AG20443 (cell line): ENCODE data around the gene WDPCP.
"Not testable (repeated sequence)": the region's sequence is repeated elsewhere in the genome, so short reads cannot be mapped to it uniquely, and the experiment has no call there.

Experiments
- DNase-seq: peaks from one replicate; pipeline ENCODE4 v3.0.0; 2012; ENCODE audit warnings: low spot score, mixed read lengths

WDPCP gene

DNA sequence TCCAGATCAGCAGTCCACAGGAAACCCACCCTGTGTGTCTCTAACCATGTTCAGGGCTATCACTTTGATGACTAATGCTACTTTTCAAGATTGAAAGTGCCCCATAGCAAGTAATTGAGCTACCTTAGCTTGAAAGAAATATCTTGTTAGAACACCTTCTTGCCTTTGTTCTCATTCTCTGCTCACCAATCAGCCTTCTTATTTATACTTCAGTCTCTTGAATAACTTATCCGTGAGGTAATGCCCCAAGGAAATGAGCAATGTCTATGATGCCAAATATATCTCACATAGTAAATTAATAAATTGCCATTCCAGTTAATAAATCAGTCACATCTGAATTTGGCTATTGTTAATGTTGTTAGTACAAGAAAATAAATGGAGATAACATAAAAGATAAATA lies 141.6 kb downstream of the WDPCP start:
- DNase-seq, result no peak

DNA sequence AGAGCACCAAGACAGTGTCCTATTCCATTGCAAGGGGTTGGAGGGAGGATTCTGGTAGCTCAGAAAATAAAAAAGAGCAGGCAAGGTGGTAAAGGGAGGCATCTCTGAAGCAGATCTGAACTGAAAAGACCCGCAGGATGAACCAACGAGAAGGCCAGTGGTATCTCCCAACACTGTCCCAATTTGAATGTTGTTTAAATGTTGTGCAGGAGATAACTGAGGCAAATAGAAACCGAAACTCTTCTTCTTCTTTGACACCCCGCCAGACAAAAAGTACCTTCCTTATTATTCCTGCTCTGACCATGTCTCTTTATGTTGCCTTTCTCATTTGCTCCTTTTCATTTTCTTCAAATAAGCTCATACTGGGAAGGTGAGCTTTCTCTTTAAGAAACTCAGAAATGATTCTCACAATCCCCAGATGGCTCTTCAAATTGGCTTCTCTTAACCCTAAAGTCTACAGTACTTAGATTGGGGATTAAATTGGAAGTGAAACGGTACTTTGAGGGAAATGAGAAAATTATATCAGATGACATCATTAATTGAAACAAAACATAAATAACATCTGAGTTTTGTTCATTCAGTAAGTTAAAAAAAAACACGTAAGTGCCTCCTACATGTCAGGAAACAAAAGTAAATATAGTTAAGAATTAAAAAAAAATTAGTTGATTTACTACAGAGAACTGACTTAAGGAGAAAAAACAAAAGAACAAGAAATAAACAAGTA lies 143.6 kb downstream of the WDPCP start:
- no peak for DNase-seq

DNA sequence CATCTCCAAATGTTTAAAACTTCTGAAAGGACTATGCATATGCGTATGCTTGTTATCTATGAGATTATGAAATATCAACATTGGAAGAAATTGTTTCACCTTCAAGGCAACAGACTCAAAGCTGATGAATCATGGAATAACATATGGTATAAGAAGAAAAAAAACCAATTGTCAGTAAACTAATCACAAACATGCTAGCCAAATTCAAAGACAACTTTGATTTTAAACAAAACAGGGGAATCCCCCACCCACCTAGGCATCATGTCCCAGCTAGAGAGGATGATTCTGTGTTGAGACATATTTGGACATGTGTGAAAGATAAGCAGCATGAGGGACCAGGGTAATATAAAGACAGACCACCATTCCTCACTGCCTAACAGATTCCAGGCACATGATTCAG lies 147.7 kb downstream of the WDPCP start:
- no peak for DNase-seq

DNA sequence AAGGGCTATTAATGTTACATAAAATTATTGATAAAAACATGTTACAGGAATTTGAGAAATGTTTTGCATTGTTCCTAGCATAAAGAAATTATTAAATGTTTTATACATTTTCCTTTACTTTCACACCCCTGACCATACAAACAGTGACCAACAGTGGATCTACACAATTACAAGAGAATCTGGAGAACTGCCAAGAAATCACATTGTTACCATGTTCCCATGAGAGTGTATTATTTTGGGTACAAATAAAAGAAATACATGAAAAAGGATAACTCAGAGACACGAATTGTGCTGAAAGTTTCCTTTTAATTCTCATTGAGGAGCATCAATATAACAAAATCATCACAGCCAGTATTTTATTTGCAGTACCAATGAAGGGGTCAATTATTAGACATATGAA lies 150.1 kb downstream of the WDPCP start:
- no peak for DNase-seq

DNA sequence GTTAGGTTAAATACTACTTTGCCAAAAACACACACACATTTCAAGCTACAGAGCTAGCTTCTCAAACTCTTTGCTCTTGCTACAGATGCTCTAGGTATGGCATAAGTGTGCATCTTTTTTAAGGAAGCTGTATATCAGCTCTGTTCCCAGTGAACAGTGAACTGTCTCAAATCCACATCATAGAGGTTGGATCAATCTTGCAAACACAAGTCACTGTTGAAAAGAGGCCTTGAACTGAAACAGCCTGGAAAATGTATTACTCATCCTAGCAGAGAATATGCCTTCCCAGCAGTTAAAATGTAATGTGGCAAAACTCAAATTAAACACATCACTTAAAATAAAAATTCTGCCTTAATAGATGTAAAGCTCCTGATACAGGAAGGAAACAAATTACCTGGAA lies 151.8 kb downstream of the WDPCP start:
- no peak for DNase-seq

DNA sequence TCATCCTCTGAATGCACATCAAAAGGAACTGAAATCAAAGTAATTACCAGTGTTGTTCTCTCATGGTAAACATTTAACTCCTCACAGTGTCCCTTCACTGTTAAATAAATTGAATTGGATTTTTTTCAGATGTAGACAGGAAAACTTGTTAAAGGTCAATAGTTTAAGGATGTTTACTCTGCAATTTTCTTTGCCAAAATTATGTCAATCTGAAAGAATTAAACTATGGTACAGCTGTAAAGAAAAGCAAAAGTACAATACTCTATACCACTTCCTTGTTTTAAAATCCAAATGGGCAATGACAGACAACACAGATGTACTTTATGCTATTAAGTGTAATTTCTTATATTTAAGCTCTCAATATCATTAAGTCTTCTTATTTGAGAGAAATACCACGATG lies 153.2 kb downstream of the WDPCP start:
- no peak for DNase-seq

DNA sequence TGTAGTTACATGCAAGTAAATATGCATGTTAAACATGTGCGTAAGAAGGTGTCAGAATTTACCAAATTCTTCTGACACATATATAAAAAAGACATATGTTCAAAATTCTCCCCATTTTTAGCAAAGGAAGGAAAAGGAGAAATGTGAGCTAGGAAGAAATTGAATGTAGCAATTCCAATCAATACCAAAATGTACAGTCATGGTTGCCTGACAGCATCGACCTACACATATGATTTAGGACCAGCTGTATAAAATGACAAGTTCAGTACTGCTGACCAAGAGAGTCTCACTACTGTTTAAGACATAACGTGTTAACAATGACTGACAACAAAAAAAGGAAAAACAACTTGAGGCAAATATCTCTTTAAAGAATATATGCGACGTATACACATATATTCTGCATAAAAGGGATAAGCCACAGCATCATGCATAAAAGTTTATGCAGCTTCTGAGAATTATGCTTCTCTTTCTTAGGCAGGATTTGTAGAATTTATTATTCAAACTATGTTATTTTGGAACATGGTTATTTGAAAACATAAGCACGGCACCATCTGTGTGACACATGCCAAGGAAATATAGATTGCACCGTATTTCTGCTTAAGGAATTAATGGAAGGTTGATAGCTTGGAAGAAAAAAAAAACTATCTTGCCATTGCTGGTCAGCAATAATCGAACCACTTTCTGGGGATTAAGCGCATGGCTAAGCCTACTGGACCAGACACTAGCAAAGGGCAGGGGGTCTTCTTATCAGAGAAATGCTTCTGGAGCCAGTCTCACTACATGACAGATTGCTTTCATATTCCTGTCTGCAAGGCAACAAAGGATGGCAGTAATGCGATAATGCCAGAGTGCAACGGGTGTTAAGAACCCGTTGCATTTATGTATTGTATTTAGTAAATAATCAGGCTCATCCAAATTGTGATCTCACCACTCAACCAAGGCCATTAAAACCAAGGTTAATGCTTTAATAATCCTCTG lies 154.0 kb downstream of the WDPCP start:
- no peak for DNase-seq

DNA sequence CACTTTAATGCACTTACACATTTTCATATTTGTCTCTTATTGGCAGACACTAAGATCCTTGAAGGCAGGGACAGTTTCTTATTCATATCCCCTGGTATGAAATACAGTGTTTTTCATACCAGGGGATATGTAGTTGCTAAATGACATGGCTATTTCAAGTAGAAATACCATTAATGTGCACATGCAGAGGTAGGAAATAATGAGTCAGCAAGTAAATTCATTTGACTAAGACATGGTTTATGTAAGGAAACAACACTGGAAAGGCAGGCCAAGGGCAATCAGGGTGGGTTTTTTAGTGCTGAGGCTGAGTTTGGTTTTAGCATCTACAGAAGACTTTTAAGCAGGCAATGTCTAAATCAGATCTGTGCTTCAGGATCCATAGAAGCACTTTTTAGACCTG lies 155.9 kb downstream of the WDPCP start:
- no peak for DNase-seq

DNA sequence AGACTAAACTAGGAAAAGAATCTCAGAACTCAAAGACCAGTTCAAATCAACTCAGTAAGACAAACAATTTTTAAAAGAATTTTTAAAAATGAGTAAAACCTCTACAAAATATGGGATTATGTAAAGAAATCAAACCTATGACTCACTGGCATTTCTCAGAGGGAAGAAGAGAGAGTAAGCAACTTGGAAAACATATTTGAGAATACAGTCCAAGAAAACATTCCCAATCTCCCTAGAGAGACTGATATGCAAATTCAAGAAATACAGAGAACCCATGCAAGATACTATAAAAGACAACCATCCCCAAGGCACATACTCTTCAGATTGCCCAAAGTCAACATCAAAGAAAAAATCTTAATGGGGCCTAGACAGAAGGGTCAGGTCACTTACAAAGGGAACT lies 162.7 kb downstream of the WDPCP start:
- peak; percentile 15 for DNase-seq

DNA sequence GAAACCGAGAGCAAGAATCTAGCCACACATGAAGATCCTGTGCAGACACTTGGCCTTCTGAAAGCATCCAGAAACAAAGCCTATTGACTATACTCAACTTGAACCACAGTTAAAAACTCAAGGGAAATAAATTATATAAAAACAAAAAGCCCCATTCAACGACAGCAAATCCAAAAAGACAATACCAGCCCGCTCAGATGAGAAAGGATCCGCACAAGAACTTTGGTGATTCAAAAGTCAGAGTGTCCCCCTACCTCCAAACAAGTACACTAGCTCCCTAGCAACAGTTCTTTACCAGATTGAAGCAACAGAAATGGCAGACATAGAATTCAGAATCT lies 163.2 kb downstream of the WDPCP start:
- DNase-seq, result no peak

DNA sequence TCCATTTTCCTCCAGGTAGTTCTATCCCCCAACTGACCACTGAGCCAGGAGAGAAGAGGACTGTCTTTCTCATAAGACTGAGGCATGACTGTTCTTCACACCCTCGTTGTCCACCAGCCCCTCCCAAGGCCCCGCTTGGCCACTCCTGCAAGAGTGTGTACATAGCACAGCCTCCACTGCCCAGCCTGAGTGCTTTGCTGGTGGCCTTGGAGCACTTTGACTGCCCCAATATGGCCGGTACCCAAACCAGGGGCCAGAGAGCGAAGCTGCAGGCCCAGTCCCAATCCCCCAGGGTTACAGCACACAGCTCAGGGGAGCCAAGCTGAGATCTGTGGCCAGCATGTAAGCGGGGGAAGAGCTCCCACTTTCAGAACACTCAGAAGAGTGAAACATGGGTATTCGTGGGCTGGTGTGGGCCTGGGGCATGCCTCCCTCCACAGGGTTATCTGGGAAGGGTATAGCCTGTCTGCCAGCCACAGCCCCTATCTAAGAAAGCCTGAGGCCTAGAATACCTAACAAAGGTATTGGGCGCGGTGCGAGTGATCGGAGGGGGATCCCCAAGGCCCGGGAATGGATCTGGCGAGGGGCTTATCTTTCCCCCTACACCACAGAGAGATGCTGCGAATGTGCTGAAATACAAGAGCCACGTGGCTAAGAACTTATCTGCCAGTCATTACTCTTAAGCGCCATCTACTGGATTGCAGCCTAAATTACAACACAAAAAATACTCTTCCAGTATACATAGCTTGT lies 163.8 kb downstream of the WDPCP start:
- peak; percentile 10 for DNase-seq

DNA sequence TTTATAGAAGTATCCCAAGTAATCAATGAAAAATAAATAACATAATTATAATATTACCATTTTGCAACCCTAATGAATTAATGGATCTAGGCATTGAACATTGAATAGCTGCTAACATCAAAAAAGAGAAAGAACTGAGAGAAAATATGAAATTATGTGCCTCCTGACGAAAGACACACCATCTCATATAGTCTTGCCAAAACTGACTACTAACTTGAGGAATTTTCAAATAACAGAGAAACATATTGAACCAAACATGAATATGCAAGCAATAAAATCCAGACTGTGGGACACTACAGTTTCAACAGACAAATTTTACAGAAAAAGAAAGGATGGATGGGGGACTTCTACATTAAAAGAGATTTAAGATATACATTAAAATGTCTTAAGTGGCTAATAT lies 165.7 kb downstream of the WDPCP start:
- DNase-seq, result no peak

DNA sequence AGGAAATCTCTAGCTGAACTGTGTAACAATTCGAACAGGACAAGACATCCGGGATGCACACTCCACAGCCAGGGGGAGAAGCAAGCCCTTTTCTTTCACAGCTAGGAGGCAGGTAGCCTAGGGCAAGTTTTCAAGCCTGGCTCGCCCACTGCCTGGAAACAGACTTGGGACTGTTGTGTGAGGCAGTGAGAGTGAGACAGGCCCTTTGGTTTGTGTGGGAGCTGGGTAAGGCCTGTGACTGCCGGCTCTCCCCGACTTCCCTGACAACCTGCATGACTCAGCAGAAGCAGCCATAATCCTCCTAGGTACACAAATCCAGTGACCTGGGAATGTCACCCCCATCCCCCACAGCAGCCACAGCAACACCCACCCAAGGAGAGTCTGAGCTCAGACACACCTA lies 179.7 kb downstream of the WDPCP start:
- no peak for DNase-seq

DNA sequence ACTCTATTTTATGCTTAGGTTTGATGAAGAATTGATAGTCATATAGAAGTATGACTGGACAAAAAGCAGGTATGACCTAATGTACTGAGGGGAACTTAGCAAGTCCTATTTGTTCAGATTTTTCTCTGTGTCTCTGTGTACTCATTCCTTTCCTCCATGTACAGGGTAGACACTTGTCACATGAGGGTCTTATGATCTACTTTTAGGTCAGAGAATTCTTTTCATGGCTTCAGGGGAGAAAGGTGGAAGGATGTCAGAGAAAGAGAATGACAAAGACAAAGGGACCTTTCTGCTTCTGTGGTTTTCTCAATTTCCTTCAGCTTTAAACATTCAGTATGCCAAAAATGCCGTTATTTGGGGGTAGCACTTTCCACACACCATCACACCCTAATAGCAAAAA lies 181.6 kb downstream of the WDPCP start:
- DNase-seq, result no peak

DNA sequence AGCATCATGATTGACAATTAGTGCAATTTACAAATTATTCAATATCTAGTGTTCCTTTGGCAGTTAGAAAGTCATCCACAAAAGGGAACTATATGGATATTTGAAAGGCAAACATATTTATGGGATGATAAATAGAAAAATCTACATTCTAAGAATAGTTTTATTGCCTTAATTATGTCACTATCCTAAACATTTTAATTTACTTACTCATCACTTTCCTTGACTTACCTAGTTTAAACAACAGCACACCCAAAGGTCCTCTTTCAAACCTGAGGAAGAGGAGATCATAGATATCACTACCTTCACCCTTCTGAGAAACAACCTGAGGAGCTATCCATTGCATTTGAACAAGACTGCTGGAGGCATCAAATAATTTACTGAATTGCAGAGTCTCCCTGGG lies 184.5 kb downstream of the WDPCP start:
- DNase-seq, result no peak

DNA sequence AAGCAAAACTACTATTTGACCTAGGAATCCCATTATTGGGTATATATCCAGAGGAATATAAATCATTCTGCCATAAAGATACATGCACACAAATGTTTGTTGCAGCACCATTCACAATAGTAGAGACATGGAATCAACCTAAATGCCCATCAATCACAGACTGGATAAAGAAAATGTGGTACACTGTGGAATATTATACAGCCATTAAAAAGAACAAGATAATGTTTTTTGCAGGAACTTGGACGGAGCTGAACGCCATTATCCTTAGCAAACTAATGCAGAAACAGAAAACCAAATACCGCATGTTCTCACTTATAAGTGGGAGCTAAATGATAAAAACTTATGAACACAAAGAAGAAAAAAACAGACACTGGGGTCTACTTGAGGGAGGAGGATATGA lies 185.4 kb downstream of the WDPCP start:
- DNase-seq, result not testable (repeated sequence)

DNA sequence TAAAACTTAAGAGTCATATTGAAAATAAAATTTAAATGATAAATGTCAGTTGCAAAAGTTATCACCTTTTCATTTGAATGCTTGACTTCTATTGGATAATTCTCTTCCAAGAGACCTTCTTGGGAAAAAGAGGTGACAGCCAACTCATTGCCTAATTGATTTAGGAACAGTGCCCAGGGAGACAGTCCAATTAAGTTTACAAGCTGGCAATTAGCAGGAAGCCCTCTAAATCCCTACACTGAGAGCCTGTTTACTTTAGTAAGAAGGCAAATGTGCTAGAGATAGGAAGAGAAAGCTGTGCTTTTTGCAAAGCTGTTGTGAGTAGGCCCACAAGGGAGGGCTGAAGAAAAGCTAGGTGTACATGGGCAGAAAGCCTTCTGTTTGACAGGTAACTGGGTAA lies 189.1 kb downstream of the WDPCP start:
- DNase-seq, result no peak

DNA sequence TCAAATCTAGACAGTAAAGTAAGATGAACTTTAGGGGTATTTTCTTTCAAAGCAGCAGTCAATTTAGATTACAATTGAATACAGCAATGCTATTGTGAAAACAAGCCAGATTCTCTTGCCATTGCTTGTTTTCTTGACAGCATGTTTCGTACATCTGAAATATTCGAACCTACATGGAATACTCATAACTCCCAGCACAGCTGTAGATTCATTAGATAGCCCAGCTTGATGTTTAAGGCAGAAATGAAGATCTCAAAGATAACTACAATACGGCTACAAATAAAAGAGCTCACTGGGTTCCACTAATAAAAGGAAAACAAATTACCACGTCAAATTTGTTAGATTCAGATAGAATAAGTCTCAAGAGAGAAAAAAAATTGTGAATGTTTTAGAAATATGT lies 208.8 kb downstream of the WDPCP start:
- no peak for DNase-seq

DNA sequence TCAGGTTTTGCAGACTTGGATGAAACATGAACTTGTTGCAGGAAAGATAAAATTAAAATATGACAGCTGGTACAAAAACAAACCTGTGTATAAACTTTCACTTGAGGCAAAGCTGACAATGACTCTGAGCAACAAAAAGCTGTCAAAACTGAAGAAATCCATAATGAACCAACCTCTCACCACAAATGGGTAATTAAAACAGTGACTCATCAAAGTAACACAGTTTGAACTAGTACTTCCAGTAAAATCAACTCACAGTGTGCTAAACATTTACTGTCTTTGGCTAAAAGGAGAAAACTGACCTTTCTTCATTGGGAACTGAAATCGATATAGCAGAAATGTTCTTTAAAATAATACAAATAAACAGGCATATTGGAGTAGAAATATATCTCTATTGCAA lies 209.7 kb downstream of the WDPCP start:
- DNase-seq, result no peak

DNA sequence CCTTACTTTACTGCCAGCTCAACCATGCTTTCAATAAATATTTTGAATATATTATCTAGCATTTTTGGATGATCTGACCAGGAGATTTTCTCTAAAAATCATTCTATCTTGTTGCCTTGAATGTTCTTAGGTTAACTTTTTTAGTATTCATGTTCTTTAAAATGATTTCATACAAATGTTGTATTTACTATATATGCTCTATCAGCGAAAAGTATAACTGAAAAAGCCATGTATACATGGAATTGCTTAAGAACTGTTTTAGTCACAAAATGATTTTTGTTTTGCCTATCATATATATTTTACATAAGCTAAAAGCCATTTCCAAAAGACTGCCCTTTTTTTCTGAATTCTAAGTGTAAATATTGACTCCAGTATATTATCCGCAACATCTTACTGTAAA lies 213.9 kb downstream of the WDPCP start:
- no peak for DNase-seq

DNA sequence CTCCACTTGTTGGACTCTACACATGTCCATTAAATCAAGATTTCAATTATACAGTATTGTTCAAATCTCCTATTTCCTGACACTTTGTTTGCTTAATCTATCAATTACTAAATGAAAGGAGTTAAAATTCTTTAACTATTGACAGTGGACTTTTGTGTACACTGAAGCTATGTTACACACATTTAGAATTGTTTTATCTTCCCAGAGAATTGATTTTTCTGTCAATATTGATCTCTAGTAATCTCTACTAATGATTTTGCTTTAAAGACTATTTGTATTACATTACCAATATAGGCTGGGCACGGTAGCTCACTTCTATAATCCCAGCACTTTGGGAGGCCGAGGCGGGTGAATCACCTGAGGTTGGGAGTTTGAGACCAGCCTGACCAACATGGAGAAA lies 215.7 kb downstream of the WDPCP start:
- DNase-seq, result no peak

DNA sequence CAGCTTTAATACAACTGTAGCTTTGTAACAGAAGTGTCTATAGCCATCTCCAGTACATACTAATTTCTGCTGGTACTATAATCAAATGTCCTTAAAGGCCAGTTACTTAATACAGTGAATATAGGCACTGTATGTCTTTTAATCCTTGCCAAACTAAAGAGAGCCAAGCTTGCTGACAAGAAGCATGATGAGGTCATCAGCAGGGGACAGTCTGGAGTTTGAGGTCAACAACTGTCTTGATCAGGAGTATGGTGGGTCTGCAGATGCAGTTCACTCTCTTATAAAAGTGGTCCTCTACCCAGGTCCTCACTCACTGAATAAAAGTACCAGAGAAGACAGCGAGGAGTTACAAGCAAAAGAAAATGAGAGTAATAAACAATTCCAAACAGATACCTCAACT lies 219.1 kb downstream of the WDPCP start:
- no peak for DNase-seq

DNA sequence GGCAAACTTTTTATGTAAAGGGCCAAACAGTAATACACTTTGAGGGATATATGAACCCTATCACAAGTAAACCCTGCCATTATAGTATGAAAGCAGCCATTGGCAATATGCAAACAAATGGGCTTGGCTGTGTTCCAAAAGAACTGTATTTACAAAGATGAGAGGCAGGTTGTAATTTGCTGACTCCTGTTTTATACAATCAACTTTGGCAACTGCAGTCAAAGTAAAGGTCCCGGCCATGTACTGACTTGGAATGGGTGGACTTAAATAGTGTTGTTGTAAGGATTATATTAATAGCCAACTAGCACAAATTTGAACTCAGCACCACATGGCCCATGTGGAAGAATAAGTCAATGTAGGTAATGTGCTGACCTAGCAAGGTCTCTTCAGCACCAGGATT lies 223.4 kb downstream of the WDPCP start:
- DNase-seq, result no peak
